DND-41 (cell line): ENCODE data around the gene PRKAR2B.

Source experiments
- ATAC-seq: fragments of 200-7000 bp; cut with Tn5 transposase; 3 replicates; pipeline ENCODE4 v1.9.1; 2021; ENCODE audit warnings: low read depth; ENCODE audit not compliant: insufficient read depth
- DNase-seq: peaks from one replicate; pipeline ENCODE4 v3.0.0-alpha.2; 2020
- H2AFZ ChIP-seq: 2 replicates; pipeline ENCODE4 v1.6.0; 2012; ENCODE audit warnings: low read depth, low read length
- H3K27ac ChIP-seq: 2 replicates; pipeline ENCODE4 v1.5.1; 2012; ENCODE audit warnings: low read length, inconsistent platforms
- H3K27me3 ChIP-seq: fragments of 200-600 bp; sonication (generic); 2 replicates; pipeline ENCODE4 v1.6.0; 2012; ENCODE audit warnings: low read length, mild to moderate bottlenecking, inconsistent platforms; ENCODE audit not compliant: insufficient read depth, poor library complexity
- H3K36me3 ChIP-seq: 2 replicates; pipeline ENCODE4 v1.5.1; 2012; ENCODE audit warnings: low read length, inconsistent platforms; ENCODE audit not compliant: insufficient read depth
- H3K4me1 ChIP-seq: 2 replicates; pipeline ENCODE4 v1.5.1; 2012; ENCODE audit warnings: mild to moderate bottlenecking, low read length; ENCODE audit not compliant: insufficient read depth
- H3K4me2 ChIP-seq: 2 replicates; pipeline ENCODE4 v1.6.0; 2012; ENCODE audit warnings: mild to moderate bottlenecking, moderate library complexity, low read length, inconsistent platforms; ENCODE audit not compliant: insufficient read depth
- H3K4me3 ChIP-seq, 2 experiments: fragments of 200-600 bp in 1 of 2; shearing (Covaris generic) in 1 of 2; 2 replicates each; pipeline ENCODE4 v1.5.1; 2012 to 2016; ENCODE audit warnings: inconsistent platforms in 2 of 2, low read length in 2 of 2, mild to moderate bottlenecking in 2 of 2, low read depth in 1 of 2, moderate library complexity in 1 of 2
- H3K79me2 ChIP-seq: 2 replicates; pipeline ENCODE4 v1.6.0; 2012; ENCODE audit warnings: low read length, inconsistent platforms; ENCODE audit not compliant: insufficient read depth
- H3K9ac ChIP-seq: 2 replicates; pipeline ENCODE4 v1.6.0; 2012; ENCODE audit warnings: low read depth, mild to moderate bottlenecking, inconsistent platforms, low read length, moderate library complexity
- H3K9me3 ChIP-seq: 2 replicates; pipeline ENCODE4 v1.5.1; 2012; ENCODE audit warnings: low read length, moderate library complexity, mild to moderate bottlenecking, inconsistent platforms; ENCODE audit not compliant: insufficient read depth, severe bottlenecking
- H4K20me1 ChIP-seq: 2 replicates; pipeline ENCODE4 v1.6.0; 2012; ENCODE audit warnings: low read length; ENCODE audit not compliant: insufficient read depth
- EZH2 ChIP-seq: IDR thresholded peaks from 3 replicates; pipeline ENCODE4 v1.6.1; 2012; ENCODE audit warnings: borderline replicate concordance, low read depth, mild to moderate bottlenecking, moderate library complexity, low read length, inconsistent platforms; ENCODE audit not compliant: severe bottlenecking
- TF ChIP-seq, protein P1 (sequence below): IDR thresholded peaks from 2 replicates; pipeline ENCODE4 v1.5.1; 2012; ENCODE audit warnings: borderline replicate concordance, low read length, moderate library complexity, mild to moderate bottlenecking; ENCODE audit not compliant: poor library complexity, severe bottlenecking; ENCODE audit errors: extremely low read depth

PRKAR2B gene

DNA sequence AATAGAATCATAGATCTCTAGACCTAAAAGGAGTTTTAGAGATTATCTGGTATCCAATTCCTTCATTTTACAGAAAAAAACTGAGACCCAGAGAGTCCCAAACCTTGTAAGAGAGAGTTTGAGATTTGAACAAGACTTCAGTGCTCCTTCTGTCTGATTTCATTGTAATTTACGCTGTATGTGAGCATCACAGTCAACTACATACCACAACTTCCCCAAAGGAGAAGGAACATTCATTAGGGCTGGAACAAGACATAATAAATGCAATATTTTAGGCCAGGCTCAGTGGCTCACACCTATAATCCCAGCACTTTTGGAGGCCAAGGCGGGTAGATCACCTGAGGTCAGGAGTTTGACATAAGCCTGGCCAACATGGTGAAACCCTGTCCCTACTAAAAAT, 17.3 kb upstream of the PRKAR2B start:
- H3K9me3 ChIP-seq: no peaks in the 10 kb centered on the region
- H2AFZ ChIP-seq: no peak overlapping the region
- no peaks in the 10 kb centered on the region for H3K36me3 ChIP-seq
- no peaks in the 10 kb centered on the region for H3K4me1 ChIP-seq
- H3K4me3 ChIP-seq: no peak overlapping the region
- no peaks in the 10 kb centered on the region for H4K20me1 ChIP-seq
- TF ChIP-seq, protein P1, sequence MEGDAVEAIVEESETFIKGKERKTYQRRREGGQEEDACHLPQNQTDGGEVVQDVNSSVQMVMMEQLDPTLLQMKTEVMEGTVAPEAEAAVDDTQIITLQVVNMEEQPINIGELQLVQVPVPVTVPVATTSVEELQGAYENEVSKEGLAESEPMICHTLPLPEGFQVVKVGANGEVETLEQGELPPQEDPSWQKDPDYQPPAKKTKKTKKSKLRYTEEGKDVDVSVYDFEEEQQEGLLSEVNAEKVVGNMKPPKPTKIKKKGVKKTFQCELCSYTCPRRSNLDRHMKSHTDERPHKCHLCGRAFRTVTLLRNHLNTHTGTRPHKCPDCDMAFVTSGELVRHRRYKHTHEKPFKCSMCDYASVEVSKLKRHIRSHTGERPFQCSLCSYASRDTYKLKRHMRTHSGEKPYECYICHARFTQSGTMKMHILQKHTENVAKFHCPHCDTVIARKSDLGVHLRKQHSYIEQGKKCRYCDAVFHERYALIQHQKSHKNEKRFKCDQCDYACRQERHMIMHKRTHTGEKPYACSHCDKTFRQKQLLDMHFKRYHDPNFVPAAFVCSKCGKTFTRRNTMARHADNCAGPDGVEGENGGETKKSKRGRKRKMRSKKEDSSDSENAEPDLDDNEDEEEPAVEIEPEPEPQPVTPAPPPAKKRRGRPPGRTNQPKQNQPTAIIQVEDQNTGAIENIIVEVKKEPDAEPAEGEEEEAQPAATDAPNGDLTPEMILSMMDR: no peak
- no peak for TF ChIP-seq EZH2
- H3K27me3 ChIP-seq: no peaks in the 10 kb centered on the region
- H3K27ac ChIP-seq: no peak overlapping the region
- DNase-seq (no peak), ATAC-seq (no peak)
- H3K9ac ChIP-seq: no peak overlapping the region
- no peak overlapping the region for H3K4me2 ChIP-seq
- H3K79me2 ChIP-seq: no peaks in the 10 kb centered on the region

DNA sequence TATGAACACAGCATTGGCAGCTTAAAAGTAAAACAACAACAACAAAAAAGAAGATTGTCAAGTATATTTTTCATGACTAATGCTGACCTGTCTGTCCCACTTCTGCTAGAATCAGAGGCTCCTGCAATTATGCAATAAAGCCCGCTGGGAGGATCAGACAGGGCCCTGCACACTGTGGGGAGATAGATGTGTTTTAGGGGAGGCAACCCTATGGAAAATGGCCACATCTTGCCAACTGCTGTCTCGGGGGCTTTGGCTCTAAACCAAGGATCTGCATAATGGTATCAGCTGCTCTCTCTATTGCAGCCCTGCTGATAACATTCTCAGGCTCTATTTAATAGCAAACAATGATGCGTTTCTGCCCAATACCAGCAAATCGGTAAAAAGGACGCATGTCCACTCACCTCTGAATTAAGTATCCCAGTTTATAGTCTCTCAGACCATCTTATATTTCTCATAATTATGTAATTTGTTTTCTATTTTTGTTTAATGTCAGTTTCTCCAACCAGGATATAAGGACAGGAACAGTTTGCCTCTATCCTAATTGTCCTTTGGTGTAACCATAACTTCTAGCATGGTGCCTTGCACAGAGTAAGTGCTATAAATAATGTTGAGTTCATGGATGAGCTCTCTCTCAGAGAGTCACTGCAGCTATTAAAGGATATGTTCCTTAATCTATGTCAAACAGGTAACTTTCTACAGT, 15.3 kb upstream of the PRKAR2B start:
- Histone ChIP-seq H3K36me3 (no peaks in the 10 kb centered on the region), H2AFZ (no peak overlapping the region), H3K9ac (no peak overlapping the region), H3K4me2 (no peak overlapping the region), H3K27me3 (no peaks in the 10 kb centered on the region), H3K4me1 (no peaks in the 10 kb centered on the region), H3K27ac (no peak overlapping the region), H3K9me3 (no peaks in the 10 kb centered on the region), H3K79me2 (no peaks in the 10 kb centered on the region), H4K20me1 (no peaks in the 10 kb centered on the region), H3K4me3 (no peak overlapping the region)
- ATAC-seq (no peak), DNase-seq (no peak)
- TF ChIP-seq, protein P1: no peak
- TF ChIP-seq EZH2: no peak

DNA sequence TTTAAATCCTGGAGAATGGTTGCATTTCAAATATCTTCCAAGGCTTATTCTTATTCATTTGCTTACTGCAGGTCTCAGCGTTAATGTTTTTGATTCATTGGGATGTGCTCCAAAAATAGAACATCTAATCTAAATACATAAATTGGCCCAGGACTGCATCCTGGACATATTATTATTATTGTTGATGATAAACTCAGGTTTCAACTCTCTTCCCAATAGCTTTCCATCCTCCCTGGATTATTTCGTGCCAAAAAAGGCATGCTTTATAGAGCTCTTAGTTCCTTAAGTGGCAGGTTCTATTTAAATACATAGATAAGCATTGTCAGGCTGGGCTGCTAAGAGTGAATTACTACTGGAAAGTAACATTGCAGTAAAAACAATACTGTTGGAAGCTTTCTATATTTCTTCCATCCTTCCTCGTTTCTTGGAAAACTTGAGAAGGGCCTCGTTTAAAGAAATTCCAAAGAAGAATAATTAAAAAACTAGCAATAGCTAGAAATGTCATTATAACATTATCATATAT, 14.7 kb upstream of the PRKAR2B start:
- DNase-seq (no peak), ATAC-seq (no peak)
- no peaks in the 10 kb centered on the region for H3K36me3 ChIP-seq
- H3K4me3 ChIP-seq: no peak overlapping the region
- no peaks in the 10 kb centered on the region for H3K4me1 ChIP-seq
- no peaks in the 10 kb centered on the region for H3K79me2 ChIP-seq
- H2AFZ ChIP-seq: no peak overlapping the region
- H3K4me2 ChIP-seq: no peak overlapping the region
- no peak overlapping the region for H3K9ac ChIP-seq
- H3K9me3 ChIP-seq: no peaks in the 10 kb centered on the region
- TF ChIP-seq EZH2: no peak
- TF ChIP-seq, protein P1: no peak
- no peaks in the 10 kb centered on the region for H4K20me1 ChIP-seq
- H3K27me3 ChIP-seq: no peaks in the 10 kb centered on the region
- H3K27ac ChIP-seq: no peak overlapping the region
